PC-9 (cell line): Measurements from ENCODE around the gene FFAR4.

Experiments used
- CTCF ChIP-seq: fragments of 200-600 bp; sonication (generic); conservative IDR thresholded peaks from 2 replicates; pipeline ENCODE4 v1.6.1; 2017; ENCODE audit warnings: mixed run types, antibody characterized with exemption, mild to moderate bottlenecking, moderate library complexity
- EZH2 ChIP-seq: fragments of 200-600 bp; sonication (generic); IDR thresholded peaks from 2 replicates; pipeline ENCODE4 v1.8.0; 2017; ENCODE audit warnings: antibody characterized with exemption, low read depth

DNA sequence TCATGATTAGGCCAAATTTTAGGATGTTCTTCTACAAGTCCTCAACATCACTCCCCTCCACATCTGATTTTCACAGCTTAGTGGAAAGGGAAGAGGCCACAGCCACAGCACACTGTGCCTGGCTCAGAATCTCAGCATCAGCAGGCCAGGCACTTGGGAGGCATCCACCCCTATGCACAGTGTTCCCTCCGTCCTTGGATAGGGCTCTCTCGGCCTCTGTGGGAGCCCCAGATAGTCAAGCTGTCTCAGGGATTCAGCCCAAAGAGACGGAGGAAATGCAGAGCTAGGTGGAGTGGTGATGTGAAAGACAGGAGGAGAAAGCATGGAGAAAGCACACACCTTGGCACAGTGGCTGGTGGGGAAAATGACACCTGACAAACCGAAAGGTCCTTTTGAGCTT lies 33.3 kb downstream of the FFAR4 start:
- TF ChIP-seq CTCF (no peak), EZH2 (no peak)
